Measurements from ENCODE around the gene MAN2B2.

Gene MAN2B2

GRCh38 chr4:6658209-6658595 lies 83.2 kb downstream of the MAN2B2 start:
- Mint-ChIP-seq H3K27ac (peak overlapping the region; percentile 27 to 64 (median 49)), H3K27me3 (ENCODE audit: low read depth) (no peaks in the 10 kb centered on the region), H3K4me3 (peak overlapping the region; percentile 32 to 77 (median 73)), H3K36me3 (ENCODE audit: low read depth) (peaks cover 3% of the 10 kb centered on the region), H3K4me1 (no peaks in the 10 kb centered on the region), H3K9me3 (peaks cover 6% of the 10 kb centered on the region)
- TF ChIP-seq CTCF (IDR thresholded peaks at IDR 0.05; ENCODE audit: unreplicated experiment in 3 of 3): no peak

- Mint-ChIP-seq H3K4me1 (no peaks in the 10 kb centered on the region), H3K27ac (peak overlapping the region in 2 of 3 experiments; percentile 57 to 64), H3K27me3 (ENCODE audit: low read depth) (no peaks in the 10 kb centered on the region), H3K36me3 (ENCODE audit: low read depth) (peaks cover 3% of the 10 kb centered on the region), H3K9me3 (peaks cover 3% of the 10 kb centered on the region), H3K4me3 (peak overlapping the region; percentile 32 to 77 (median 73))
- no peak for TF ChIP-seq CTCF (IDR thresholded peaks at IDR 0.05; ENCODE audit: unreplicated experiment in 3 of 3)
Observed at GRCh38 chr4:6658597-6659075, 83.6 kb downstream of the MAN2B2 start.

GRCh38 chr4:6659897-6660296 lies 84.9 kb downstream of the MAN2B2 start:
- Mint-ChIP-seq H3K4me1 (no peaks in the 10 kb centered on the region), H3K27ac (peak overlapping the region in 1 of 3 experiments; percentile 74), H3K27me3 (ENCODE audit: low read depth) (no peaks in the 10 kb centered on the region), H3K4me3 (no peak overlapping the region), H3K36me3 (ENCODE audit: low read depth) (no peaks in the 10 kb centered on the region), H3K9me3 (no peaks in the 10 kb centered on the region)
- TF ChIP-seq CTCF (IDR thresholded peaks at IDR 0.05; ENCODE audit: unreplicated experiment in 3 of 3): no peak

- H3K4me1 Mint-ChIP-seq: no peaks in the 10 kb centered on the region
- H3K36me3 Mint-ChIP-seq (ENCODE audit: low read depth): no peaks in the 10 kb centered on the region
- H3K27ac Mint-ChIP-seq: peak overlapping the region in 1 of 3 experiments; percentile 74
- no peak overlapping the region for H3K4me3 Mint-ChIP-seq
- no peaks in the 10 kb centered on the region for H3K9me3 Mint-ChIP-seq
- no peak for TF ChIP-seq CTCF (IDR thresholded peaks at IDR 0.05; ENCODE audit: unreplicated experiment in 3 of 3)
- no peaks in the 10 kb centered on the region for H3K27me3 Mint-ChIP-seq (ENCODE audit: low read depth)
Observed at GRCh38 chr4:6660430-6660829, 85.4 kb downstream of the MAN2B2 start.

- Mint-ChIP-seq H3K36me3 (ENCODE audit: low read depth) (no peaks in the 10 kb centered on the region), H3K27ac (no peak overlapping the region), H3K4me1 (no peaks in the 10 kb centered on the region), H3K9me3 (no peaks in the 10 kb centered on the region), H3K27me3 (ENCODE audit: low read depth) (no peaks in the 10 kb centered on the region), H3K4me3 (no peak overlapping the region)
- no peak for TF ChIP-seq CTCF (IDR thresholded peaks at IDR 0.05; ENCODE audit: unreplicated experiment in 3 of 3)
Observed at GRCh38 chr4:6662591-6662990, 87.6 kb downstream of the MAN2B2 start.

- H3K36me3 Mint-ChIP-seq (ENCODE audit: low read depth): peaks cover 4% of the 10 kb centered on the region
- no peak for TF ChIP-seq CTCF (IDR thresholded peaks at IDR 0.05; ENCODE audit: unreplicated experiment in 3 of 3)
- peaks cover 3% of the 10 kb centered on the region for H3K27me3 Mint-ChIP-seq (ENCODE audit: low read depth)
- H3K9me3 Mint-ChIP-seq: no peaks in the 10 kb centered on the region
- H3K4me1 Mint-ChIP-seq: no peaks in the 10 kb centered on the region
- H3K27ac Mint-ChIP-seq: no peak overlapping the region
- no peak overlapping the region for H3K4me3 Mint-ChIP-seq
Observed at GRCh38 chr4:6663596-6664393, 88.8 kb downstream of the MAN2B2 start.

All from nephron (organoid).